NCI-H146 treated with DMSO at 0.1 percent for 48 hours (cell line): ENCODE measurements around the gene ADAMTS3.

Experiments
- DNase-seq: peaks from one replicate; lab custom pipeline; 2025; ENCODE audit not compliant: unreplicated experiment; lab: John Stamatoyannopoulos, UW

ADAMTS3 gene

DNA sequence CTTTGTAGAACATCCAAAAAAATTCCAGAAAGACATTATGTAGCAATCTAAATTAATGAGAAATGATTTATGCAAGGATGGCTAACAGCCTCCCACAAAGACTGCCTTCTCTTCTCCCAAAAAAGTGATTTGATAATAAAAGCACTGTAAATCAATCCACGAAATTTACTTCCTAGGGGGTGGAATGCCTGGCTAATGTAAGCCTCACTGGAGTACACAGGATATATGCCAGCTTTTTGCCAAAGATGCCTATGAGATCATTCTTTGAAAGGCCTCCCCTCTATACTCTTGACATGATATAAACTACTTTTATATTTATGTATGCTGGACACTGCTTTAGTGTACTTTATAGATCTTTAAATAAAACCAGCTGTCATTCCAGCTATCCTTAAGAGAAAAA is 211.1 kb downstream of the ADAMTS3 start:
- DNase-seq: no peak

DNA sequence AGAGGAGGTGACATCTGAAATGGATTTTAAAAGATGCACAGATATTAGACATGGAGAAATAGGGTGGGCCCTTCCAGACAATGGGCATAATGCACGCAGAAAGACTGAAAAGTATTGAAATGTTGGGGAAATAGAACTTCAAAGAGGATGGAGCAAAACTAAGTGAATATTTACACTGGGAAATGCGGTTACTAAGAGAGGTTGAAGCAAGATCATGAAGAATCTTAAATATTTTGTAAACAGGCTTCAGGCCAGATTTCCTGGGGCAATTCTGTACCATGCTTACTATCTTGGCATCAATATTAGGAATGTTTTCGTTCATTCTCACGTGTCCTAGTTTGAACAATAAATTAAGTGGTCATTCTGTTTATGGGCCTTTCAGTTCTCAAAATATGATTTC is 216.3 kb downstream of the ADAMTS3 start:
- no peak for DNase-seq

- DNase-seq: no peak
Measured at GRCh38 chr4:72351521-72351920, 217.5 kb downstream of the ADAMTS3 start.

GRCh38 chr4:72348701-72349100 is 220.3 kb downstream of the ADAMTS3 start:
- no peak for DNase-seq

- no peak for DNase-seq
Measured at GRCh38 chr4:72344418-72344817, 224.6 kb downstream of the ADAMTS3 start.

DNA sequence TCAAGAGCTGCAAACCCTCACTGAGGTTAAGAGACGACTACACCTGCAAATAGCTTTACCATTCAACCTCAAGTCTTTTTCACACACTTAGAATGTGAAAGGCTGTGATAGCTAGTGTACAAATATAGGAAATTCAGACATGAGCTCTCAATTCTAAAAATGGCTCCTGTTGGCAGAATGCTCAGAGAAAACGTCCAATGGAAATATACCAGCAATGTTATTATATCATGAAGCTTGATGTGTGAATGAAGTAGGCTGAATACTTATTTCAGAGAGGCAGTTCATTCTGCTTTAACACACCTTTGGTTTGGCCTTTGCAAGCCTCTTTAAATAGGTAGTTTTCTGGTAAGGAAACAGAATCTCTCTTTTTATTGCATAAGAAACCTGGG is 227.6 kb downstream of the ADAMTS3 start:
- DNase-seq: no peak

GRCh38 chr4:72340803-72341431 is 228.1 kb downstream of the ADAMTS3 start:
- no peak for DNase-seq

DNA sequence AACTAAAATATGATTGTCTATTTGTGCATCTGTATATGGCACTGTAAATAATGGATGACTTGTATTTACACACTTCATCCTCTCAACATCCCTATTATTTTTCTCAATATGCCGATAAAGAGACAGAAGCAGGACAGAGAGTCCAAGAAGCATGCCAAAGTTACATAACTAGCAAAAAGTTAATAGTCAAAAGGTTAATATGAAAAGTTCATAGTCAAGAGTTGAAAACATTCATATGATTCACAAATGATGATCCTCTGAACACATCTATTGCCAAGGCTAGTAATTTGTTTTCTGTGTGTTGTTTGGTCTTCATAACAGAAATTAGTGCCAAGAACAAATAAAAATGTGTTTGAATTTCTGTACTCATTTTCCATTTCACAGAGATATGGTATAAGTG is 231.0 kb downstream of the ADAMTS3 start:
- no peak for DNase-seq

- DNase-seq: no peak
Measured at GRCh38 chr4:72330381-72330780, 238.6 kb downstream of the ADAMTS3 start.

DNA sequence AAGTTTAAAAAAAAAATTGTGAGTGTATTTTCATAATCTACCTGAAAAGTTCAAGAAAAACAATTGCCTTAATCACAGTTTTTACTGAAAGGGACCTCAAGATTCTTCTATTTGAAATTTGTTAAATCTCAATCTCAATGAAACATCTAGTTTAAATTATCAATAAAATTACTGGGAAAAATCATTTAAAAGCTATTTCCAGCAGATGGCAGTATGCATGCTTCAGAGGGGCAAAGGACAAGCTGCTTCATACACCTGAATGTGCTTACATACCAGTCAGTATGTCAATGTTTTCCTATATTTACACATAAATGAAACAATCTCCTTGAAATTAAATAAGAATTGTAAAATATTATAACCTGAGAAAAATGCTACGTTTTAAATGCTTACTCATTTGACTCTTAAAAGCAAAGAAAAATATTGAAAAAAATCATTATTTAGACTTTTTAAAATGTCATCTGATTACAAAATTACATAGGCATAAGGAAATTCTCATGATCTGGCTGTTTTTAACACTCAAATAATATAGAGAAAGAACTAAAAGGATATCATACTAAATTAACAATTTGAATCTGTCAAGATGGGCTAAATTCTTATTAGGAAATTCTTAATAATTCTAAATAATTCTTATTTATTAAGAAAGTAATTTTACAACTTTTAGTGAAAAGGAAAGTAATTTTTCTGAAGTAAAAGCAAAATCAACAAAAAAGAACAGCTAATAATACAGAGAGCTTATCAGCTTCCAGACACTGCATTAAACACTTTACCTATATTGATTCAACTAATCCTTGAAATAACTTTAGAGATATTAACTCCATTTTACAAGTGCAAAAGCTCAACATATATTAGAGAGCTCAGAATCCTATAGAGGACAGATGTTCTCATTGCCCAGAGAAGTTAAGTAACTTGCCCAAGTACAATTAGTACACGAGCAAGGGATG is 242.1 kb downstream of the ADAMTS3 start:
- DNase-seq: peak; percentile 13

- DNase-seq: no peak
Measured at GRCh38 chr4:72325215-72325614, 243.8 kb downstream of the ADAMTS3 start.

GRCh38 chr4:72323227-72323626 is 245.8 kb downstream of the ADAMTS3 start:
- no peak for DNase-seq

DNA sequence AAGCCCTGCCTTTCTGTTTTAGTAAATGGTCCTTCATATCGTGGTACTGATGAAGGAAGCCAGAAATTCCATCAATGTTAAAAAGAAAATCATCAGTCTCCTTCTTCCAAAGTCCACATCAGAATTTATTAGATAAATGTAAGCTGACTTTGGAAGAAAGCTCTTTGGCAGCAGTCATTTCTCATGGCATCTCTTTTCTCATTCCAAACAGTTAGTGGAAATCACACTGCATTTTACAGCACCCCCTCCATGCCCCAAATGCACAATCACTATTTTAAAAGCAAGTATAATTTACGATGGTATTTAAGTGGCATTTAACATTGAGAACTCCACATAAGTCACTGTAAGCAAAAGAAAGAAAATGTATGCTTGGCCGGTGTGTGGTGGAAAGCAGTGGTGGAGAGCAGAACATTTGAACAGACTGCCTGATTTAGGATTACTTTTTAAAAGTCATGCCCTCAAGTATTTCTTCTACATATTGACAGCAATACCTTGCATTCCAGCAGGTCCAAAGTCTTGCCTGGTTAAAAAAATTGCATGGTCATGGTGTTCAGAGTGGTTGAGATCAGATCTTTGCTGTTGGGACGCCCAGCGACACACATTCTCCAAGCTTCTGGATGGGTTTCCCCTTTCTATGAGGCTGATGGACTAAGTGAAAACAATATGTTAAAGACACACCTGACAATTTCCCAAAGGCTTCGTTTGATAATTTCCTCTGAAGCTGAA is 248.6 kb downstream of the ADAMTS3 start:
- DNase-seq: no peak

DNA sequence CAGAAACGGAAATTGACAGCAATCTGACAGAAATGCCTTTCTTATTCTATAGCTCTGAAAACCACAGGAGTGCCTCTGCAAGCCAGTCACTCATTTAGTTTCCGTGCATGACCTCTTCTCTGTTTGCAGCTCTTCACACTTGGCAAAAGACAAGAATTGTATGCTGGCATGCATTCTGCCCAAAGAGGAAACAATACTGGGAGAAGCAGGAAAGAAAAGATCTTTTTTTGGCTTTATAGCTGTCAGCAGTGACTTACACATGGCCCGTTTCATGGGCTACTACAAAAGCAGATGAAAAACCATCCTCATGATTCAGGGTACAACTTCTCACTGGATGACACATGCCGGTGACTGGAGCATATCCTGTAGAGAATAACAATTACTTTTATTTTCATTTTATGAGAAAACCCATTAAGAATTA is 249.4 kb downstream of the ADAMTS3 start:
- no peak for DNase-seq

DNA sequence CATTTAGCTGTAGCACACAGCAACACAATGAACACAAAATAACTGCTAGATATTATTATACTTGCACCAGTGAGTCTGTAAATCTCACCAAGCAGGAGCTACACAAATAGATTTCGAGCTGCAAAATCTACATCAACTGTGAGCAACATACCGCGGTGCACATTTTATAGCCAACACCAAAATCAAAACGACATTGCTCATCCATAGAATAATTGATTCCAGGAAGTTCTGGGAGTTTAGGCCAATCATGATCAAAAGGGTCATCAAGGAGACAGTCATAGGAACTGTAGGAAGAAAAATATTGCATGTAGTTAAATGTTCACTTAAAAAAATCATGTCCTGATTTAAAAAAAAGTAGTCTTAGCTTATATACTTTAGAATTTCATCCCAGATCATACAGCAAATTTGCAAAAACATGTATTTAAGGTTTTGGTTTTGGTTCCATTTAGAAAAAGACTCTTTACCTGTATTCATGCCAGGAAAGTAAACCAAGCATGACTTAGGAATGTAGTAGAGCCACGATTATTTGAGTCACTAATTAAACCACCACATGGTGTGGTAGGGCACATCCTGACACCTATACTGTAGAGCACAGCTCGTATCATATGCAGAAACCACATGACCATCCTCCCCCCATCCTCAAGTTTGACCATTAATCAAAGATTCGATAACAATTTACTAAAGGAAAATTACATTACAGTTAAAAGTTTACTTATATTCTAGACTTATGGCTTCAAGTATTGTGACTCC is 250.4 kb downstream of the ADAMTS3 start:
- no peak for DNase-seq

DNA sequence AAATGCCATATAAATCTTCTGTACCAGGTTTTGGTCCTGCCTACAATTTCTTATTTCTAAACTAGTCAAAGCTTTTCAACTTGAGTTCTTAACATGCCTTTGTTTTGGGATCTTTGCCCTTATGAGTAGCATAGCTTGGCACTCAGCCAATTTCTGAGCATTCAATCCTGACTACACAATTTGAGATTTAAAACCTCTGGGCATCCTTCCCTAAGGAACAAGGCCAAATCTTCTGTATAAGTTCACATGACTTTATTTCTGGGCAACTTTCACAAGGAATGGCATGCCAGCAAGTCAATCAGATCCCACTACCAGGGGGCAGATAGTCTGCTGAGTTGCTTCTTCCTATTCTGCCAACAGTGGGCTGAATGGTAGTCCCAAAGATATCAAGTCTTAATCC is 254.2 kb downstream of the ADAMTS3 start:
- no peak for DNase-seq

GRCh38 chr4:72313121-72313520 is 255.9 kb downstream of the ADAMTS3 start:
- no peak for DNase-seq

DNA sequence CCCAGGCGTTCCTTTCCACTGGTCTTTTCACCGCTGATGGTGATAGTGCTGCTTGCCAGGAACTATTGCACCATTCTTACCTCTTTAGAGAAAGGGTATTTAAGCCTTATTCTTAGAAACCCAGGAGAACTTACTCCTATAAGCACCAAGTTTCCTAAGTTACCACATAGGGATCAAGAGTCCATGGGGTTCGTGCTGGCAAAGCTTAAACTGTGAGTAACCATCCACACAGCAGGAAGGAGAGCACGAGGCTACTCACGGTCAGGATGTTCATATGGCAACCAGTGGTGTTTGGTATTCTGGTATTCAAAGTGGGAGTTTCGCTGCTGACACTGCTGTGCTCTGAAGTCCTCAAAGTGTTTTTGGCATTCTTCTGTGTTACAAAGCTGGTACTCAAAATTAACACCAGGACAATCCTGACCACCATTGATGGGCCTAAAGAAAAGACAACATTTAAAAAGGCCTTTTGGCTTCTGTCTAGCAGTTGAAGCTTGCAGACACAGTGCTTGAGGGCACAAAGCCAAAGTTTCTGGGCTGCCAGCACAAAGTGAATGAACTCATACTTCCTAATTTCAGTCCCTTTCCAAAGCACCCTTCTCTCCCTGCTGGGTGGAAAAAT is 256.9 kb downstream of the ADAMTS3 start:
- no peak for DNase-seq

DNA sequence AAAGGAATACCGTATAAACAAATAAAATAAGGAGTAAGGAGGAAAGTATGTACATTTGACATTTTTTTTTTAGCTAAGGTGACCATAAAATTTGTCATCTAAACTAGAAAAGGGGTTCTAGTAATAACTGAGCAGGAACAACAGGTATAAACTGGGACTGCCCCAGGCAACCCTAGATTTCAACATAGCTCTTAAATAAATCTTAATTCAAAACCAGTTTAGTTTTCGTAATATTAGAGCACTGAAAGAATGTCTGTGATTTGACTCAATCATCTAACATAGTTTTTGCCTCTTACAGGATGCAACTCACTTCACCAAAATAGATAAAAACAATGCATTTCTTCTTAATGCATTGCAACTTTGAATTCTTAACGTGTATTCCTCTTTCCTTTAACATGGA is 257.7 kb downstream of the ADAMTS3 start:
- DNase-seq: no peak

GRCh38 chr4:72305620-72306019 is 263.4 kb downstream of the ADAMTS3 start:
- no peak for DNase-seq

GRCh38 chr4:72305080-72305479 is 263.9 kb downstream of the ADAMTS3 start:
- no peak for DNase-seq
